CD4-positive, alpha-beta T cell (primary cell): ENCODE results near the gene SNRPD2. TPM values are rescaled to one million over a fixed set of nuclear protein-coding genes. Genes with fewer than 3 reads are reported as not detected.
A peak's percentile ranks its signal among the peaks of the same experiment; 100 is the strongest.

ENCODE experiments used
- ATAC-seq: fragments of 200-7000 bp; cut with Tn5 transposase; one replicate; pipeline ENCODE4 v1.10.0; 2022; ENCODE audit warnings: mild to moderate bottlenecking; ENCODE audit not compliant: poor library complexity
- CTCF ChIA-PET: fragments of 350-600 bp; sonication (Branson Sonifier 250); formaldehyde crosslinking; loops from one replicate; lab custom pipeline; 2021; ENCODE audit warnings: antibody characterized with exemption, inconsistent platforms; lab: Charles Lee
- POLR2A ChIA-PET: fragments of 350-600 bp; sonication (Branson Sonifier 250); formaldehyde crosslinking; loops from one replicate; lab custom pipeline; 2021; ENCODE audit warnings: antibody characterized with exemption, inconsistent platforms; lab: Charles Lee
- DNase-seq, 14 experiments: peaks; one replicate each; pipeline ENCODE4 v3.0.0-alpha.2; 2013 to 2020; ENCODE audit warnings: mixed read lengths in 2 of 14
- H3K27ac ChIP-seq, 2 donors: one replicate each; pipeline versions ENCODE4 v1.5.1 to v1.7.0; 2013; ENCODE audit warnings: low read length in 2 of 2, low read depth in 1 of 2, mild to moderate bottlenecking in 1 of 2
- H3K27me3 ChIP-seq, 2 experiments: 1 replicate in 1 of 2; 2 replicates in 1 of 2; pipeline versions ENCODE4 v1.6.1 to v1.7.0; 2013; ENCODE audit warnings: low read length in 2 of 2, control low read depth in 1 of 2, mild to moderate bottlenecking in 1 of 2, moderate library complexity in 1 of 2; ENCODE audit not compliant: insufficient read depth in 2 of 2, control insufficient read depth in 1 of 2
- H3K36me3 ChIP-seq: one replicate; pipeline ENCODE4 v1.6.1; 2013; ENCODE audit warnings: low read length, control low read depth; ENCODE audit not compliant: insufficient read depth
- H3K4me1 ChIP-seq: one replicate; pipeline ENCODE4 v1.6.1; 2013; ENCODE audit warnings: low read length, control low read depth; ENCODE audit not compliant: insufficient read depth
- H3K4me3 ChIP-seq: one replicate; pipeline ENCODE4 v1.5.1; 2013; ENCODE audit warnings: mild to moderate bottlenecking, low read length, moderate library complexity
- H3K9me3 ChIP-seq, 2 experiments: 1 replicate in 1 of 2; 2 replicates in 1 of 2; pipeline versions ENCODE4 v1.6.1 to v1.7.0; 2013; ENCODE audit warnings: low read length in 2 of 2, mild to moderate bottlenecking in 2 of 2, control low read depth in 1 of 2, moderate library complexity in 1 of 2; ENCODE audit not compliant: control insufficient read depth in 1 of 2, insufficient read depth in 1 of 2
- H3K27ac Mint-ChIP-seq: one replicate; pipeline ENCODE4 v1.8.0; 2020; ENCODE audit warnings: mixed read lengths
- H3K27me3 Mint-ChIP-seq: one replicate; pipeline ENCODE4 v1.8.0; 2021; ENCODE audit warnings: mixed read lengths
- H3K36me3 Mint-ChIP-seq: one replicate; pipeline ENCODE4 v1.8.0; 2021; ENCODE audit warnings: low read depth, mixed read lengths
- H3K4me1 Mint-ChIP-seq: one replicate; pipeline ENCODE4 v1.8.0; 2021; ENCODE audit warnings: low read depth, mixed read lengths
- H3K4me3 Mint-ChIP-seq: one replicate; pipeline ENCODE4 v1.8.0; 2020; ENCODE audit warnings: mild to moderate bottlenecking, mixed read lengths
- H3K9me3 Mint-ChIP-seq: one replicate; pipeline ENCODE4 v1.8.0; 2020; ENCODE audit warnings: mixed read lengths
- CTCF ChIP-seq: fragments of 200-600 bp; IDR thresholded peaks from one replicate; pipeline ENCODE4 v1.8.0; 2022; ENCODE audit warnings: antibody characterized with exemption, mild to moderate bottlenecking
- intact Hi-C, 2 experiments: fragments of 100-400 bp; cut with DNase I in 1 of 2; cut with micrococcal nuclease in 1 of 2; formaldehyde crosslinking; loops; one replicate each; pipeline versions ENCODE4 v1.15.1 to v1.9.0; 2023 to 2025; cut with DNase I, micrococcal nuclease
- total RNA-seq, 174 experiments: library from RNA in 2 of 174; stranded (reverse) in 2 of 174; gene quantifications; one replicate each; pipeline ENCODE4 v1.2.3 and lab custom pipeline; 2021 to 2026

SNRPD2 gene
- total RNA-seq, 2 experiments from 2014 or later: 367 to 369 TPM

- Histone ChIP-seq H3K36me3 (peaks cover 32% of the 10 kb centered on the region), H3K27me3 (no peaks in the 10 kb centered on the region), H3K4me1 (peaks cover 18% of the 10 kb centered on the region), H3K9me3 (peaks cover 0 to 5% of the 10 kb centered on the region in 2 experiments), H3K4me3 (no peak overlapping the region), H3K27ac (no peak overlapping the region)
- CTCF ChIA-PET: no interaction called here
- peaks cover 28% of the 10 kb centered on the region for H3K36me3 Mint-ChIP-seq
- TF ChIP-seq CTCF: no peak
- DNase-seq (peak in 1 of 14 experiments; percentile 31), ATAC-seq (no peak)
- no peaks in the 10 kb centered on the region for H3K27me3 Mint-ChIP-seq
- H3K4me3 Mint-ChIP-seq: no peak overlapping the region
- intact Hi-C loops: no loop called here
- POLR2A ChIA-PET: no interaction called here
- H3K4me1 Mint-ChIP-seq: peaks cover 41% of the 10 kb centered on the region
- H3K9me3 Mint-ChIP-seq: no peaks in the 10 kb centered on the region
- H3K27ac Mint-ChIP-seq: no peak overlapping the region
Measured at GRCh38 chr19:45712699-45713067, 20.9 kb upstream of the SNRPD2 start.

GRCh38 chr19:45711851-45712698, 20.3 kb upstream of the SNRPD2 start:
- H3K27ac Mint-ChIP-seq: no peak overlapping the region
- H3K4me1 Mint-ChIP-seq: peaks cover 34% of the 10 kb centered on the region
- DNase-seq: peak in 1 of 14 experiments; percentile 32
- Histone ChIP-seq H3K27ac (no peak overlapping the region), H3K27me3 (no peaks in the 10 kb centered on the region), H3K9me3 (peaks cover 0 to 5% of the 10 kb centered on the region in 2 experiments), H3K36me3 (peaks cover 32% of the 10 kb centered on the region), H3K4me3 (no peak overlapping the region), H3K4me1 (peaks cover 19% of the 10 kb centered on the region)
- no peaks in the 10 kb centered on the region for H3K27me3 Mint-ChIP-seq
- ChIA-PET CTCF (no interaction called here), POLR2A (no interaction called here)
- peaks cover 23% of the 10 kb centered on the region for H3K36me3 Mint-ChIP-seq
- no peak for ATAC-seq
- TF ChIP-seq CTCF: no peak
- intact Hi-C loops: no loop called here
- H3K4me3 Mint-ChIP-seq: no peak overlapping the region
- H3K9me3 Mint-ChIP-seq: no peaks in the 10 kb centered on the region

GRCh38 chr19:45710356-45711130, 18.8 kb upstream of the SNRPD2 start:
- intact Hi-C loops: no loop called here
- Mint-ChIP-seq H3K36me3 (peaks cover 19% of the 10 kb centered on the region), H3K9me3 (no peaks in the 10 kb centered on the region), H3K27me3 (no peaks in the 10 kb centered on the region), H3K4me1 (peaks cover 21% of the 10 kb centered on the region), H3K27ac (no peak overlapping the region), H3K4me3 (no peak overlapping the region)
- peaks cover 0 to 5% of the 10 kb centered on the region in 2 experiments for H3K9me3 ChIP-seq
- H3K36me3 ChIP-seq: peaks cover 32% of the 10 kb centered on the region
- ChIA-PET POLR2A (interaction anchor here (1.8 kb wide), 1 partner anchor 18 kb away, joined by 7 read pairs; the partner anchor contains the start of genes QPCTL and SNRPD2), CTCF (interaction anchor here (0.5 kb wide), 1 partner anchor 948 kb away, joined by 3 read pairs; no protein-coding TSS in a partner anchor)
- DNase-seq: no peak
- H3K27ac ChIP-seq: no peak overlapping the region
- no peaks in the 10 kb centered on the region for H3K27me3 ChIP-seq
- no peak overlapping the region for H3K4me3 ChIP-seq
- no peak for TF ChIP-seq CTCF
- H3K4me1 ChIP-seq: peaks cover 12% of the 10 kb centered on the region
- ATAC-seq: no peak
